H9 (cell line): ENCODE results near the gene HOGA1. TPM values are rescaled to one million over a fixed set of nuclear protein-coding genes. Genes with fewer than 3 reads are reported as not detected.

Experiments
- DNase-seq: peaks from one replicate; pipeline ENCODE4 v3.0.0-alpha.2; 2017
- H2AFZ ChIP-seq: one replicate; pipeline ENCODE4 v1.6.1; 2013; ENCODE audit warnings: mild to moderate bottlenecking, low read length, control low read depth, moderate library complexity
- H2AK5ac ChIP-seq: 2 replicates; pipeline ENCODE4 v1.6.1; 2013; ENCODE audit warnings: low read length, control low read depth, mixed read lengths; ENCODE audit not compliant: insufficient read length
- H2BK120ac ChIP-seq: one replicate; pipeline ENCODE4 v1.6.1; 2013; ENCODE audit warnings: low read depth, mild to moderate bottlenecking, low read length, control low read depth, inconsistent platforms; ENCODE audit not compliant: poor library complexity, severe bottlenecking
- H2BK12ac ChIP-seq: 2 replicates; pipeline ENCODE4 v1.6.1; 2013; ENCODE audit warnings: low read length, control low read depth, mixed read lengths, low read depth; ENCODE audit not compliant: insufficient read length
- H2BK15ac ChIP-seq: 2 replicates; pipeline ENCODE4 v1.6.1; 2013; ENCODE audit warnings: low read depth, low read length, control low read depth
- H2BK20ac ChIP-seq: one replicate; pipeline ENCODE4 v1.6.1; 2013; ENCODE audit warnings: low read depth, mild to moderate bottlenecking, low read length, control low read depth, inconsistent platforms; ENCODE audit not compliant: poor library complexity, severe bottlenecking
- H2BK5ac ChIP-seq: 2 replicates; pipeline ENCODE4 v1.6.1; 2013; ENCODE audit warnings: low read length, control low read depth, mixed read lengths; ENCODE audit not compliant: insufficient read length
- H3K14ac ChIP-seq: 2 replicates; pipeline ENCODE4 v1.6.1; 2013; ENCODE audit warnings: low read length, control low read depth; ENCODE audit not compliant: insufficient read depth
- H3K18ac ChIP-seq: 2 replicates; pipeline ENCODE4 v1.6.1; 2013; ENCODE audit warnings: low read depth, mild to moderate bottlenecking, mixed read lengths, low read length, control low read depth; ENCODE audit not compliant: insufficient read length
- H3K23ac ChIP-seq: 2 replicates; pipeline ENCODE4 v1.6.1; 2013; ENCODE audit warnings: low read length, control low read depth, mixed read lengths, low read depth; ENCODE audit not compliant: insufficient read length
- H3K23me2 ChIP-seq: 2 replicates; pipeline ENCODE4 v1.6.1; 2013; ENCODE audit warnings: low read depth, mild to moderate bottlenecking, mixed read lengths, low read length, control low read depth; ENCODE audit not compliant: insufficient read length, poor library complexity, severe bottlenecking
- H3K27ac ChIP-seq: 2 replicates; pipeline ENCODE4 v1.5.1; 2013; ENCODE audit warnings: low read length, control low read depth, mixed read lengths, low read depth; ENCODE audit not compliant: insufficient read length
- H3K27me3 ChIP-seq: 2 replicates; pipeline ENCODE4 v1.6.1; 2013; ENCODE audit warnings: low read length, control low read depth, inconsistent platforms; ENCODE audit not compliant: insufficient read depth
- H3K4ac ChIP-seq: 2 replicates; pipeline ENCODE4 v1.6.1; 2013; ENCODE audit warnings: low read depth, mild to moderate bottlenecking, control low read depth, inconsistent platforms, low read length, moderate library complexity
- H3K4me1 ChIP-seq: 2 replicates; pipeline ENCODE4 v1.6.1; 2013; ENCODE audit warnings: low read length, control low read depth, inconsistent platforms; ENCODE audit not compliant: insufficient read depth
- H3K4me2 ChIP-seq: 2 replicates; pipeline ENCODE4 v1.6.1; 2013; ENCODE audit warnings: low read length, control low read depth, mixed read lengths; ENCODE audit not compliant: insufficient read length, insufficient read depth
- H3K56ac ChIP-seq: 2 replicates; pipeline ENCODE4 v1.6.1; 2013; ENCODE audit warnings: low read depth, mild to moderate bottlenecking, mixed read lengths, low read length, control low read depth; ENCODE audit not compliant: insufficient read length
- H3K79me1 ChIP-seq: 2 replicates; pipeline ENCODE4 v1.6.1; 2013; ENCODE audit warnings: low read depth, mild to moderate bottlenecking, moderate library complexity, low read length, control low read depth, inconsistent platforms; ENCODE audit not compliant: insufficient read depth, poor library complexity, severe bottlenecking
- H3K79me2 ChIP-seq: 2 replicates; pipeline ENCODE4 v1.6.1; 2013; ENCODE audit warnings: low read length, control low read depth, inconsistent platforms; ENCODE audit not compliant: insufficient read depth
- H3K9ac ChIP-seq: 2 replicates; pipeline ENCODE4 v1.6.1; 2013; ENCODE audit warnings: low read length, control low read depth, mixed read lengths; ENCODE audit not compliant: insufficient read length; ENCODE audit errors: extremely low read depth
- H3K9me3 ChIP-seq: one replicate; pipeline ENCODE4 v1.6.1; 2013; ENCODE audit warnings: low read depth, low read length, inconsistent platforms; ENCODE audit not compliant: control insufficient read depth
- H3T11ph ChIP-seq: one replicate; pipeline ENCODE4 v1.6.1; 2013; ENCODE audit warnings: mild to moderate bottlenecking, low read length, control low read depth, inconsistent platforms
- H4K20me1 ChIP-seq: one replicate; pipeline ENCODE4 v1.6.1; 2013; ENCODE audit not compliant: control insufficient read depth, insufficient read length, insufficient read depth
- H4K5ac ChIP-seq: 2 replicates; pipeline ENCODE4 v1.6.1; 2013; ENCODE audit warnings: low read depth, mild to moderate bottlenecking, mixed read lengths, low read length, control low read depth; ENCODE audit not compliant: insufficient read length
- H4K8ac ChIP-seq: replicated peaks from 2 replicates; pipeline ENCODE4 v1.6.1; 2013; ENCODE audit warnings: low read length, control low read depth, mixed read lengths, low read depth; ENCODE audit not compliant: insufficient read length
- H4K91ac ChIP-seq: 2 replicates; pipeline ENCODE4 v1.6.1; 2013; ENCODE audit warnings: low read depth, mild to moderate bottlenecking, moderate library complexity, mixed read lengths, low read length, control low read depth; ENCODE audit not compliant: insufficient read length
- H3K27ac Mint-ChIP-seq, 3 experiments: 2 replicates in 2 of 3; 3 replicates in 1 of 3; pipeline ENCODE4 v1.8.0; 2020 to 2021; ENCODE audit warnings: mixed read lengths in 3 of 3, mild to moderate bottlenecking in 1 of 3, moderate library complexity in 1 of 3
- H3K27me3 Mint-ChIP-seq: 2 replicates; pipeline ENCODE4 v1.8.0; 2021; ENCODE audit warnings: low read depth, mild to moderate bottlenecking, moderate library complexity, mixed read lengths
- H3K36me3 Mint-ChIP-seq, 3 experiments: 2 replicates in 2 of 3; 3 replicates in 1 of 3; pipeline ENCODE4 v1.8.0; 2020 to 2021; ENCODE audit warnings: low read depth in 3 of 3, mixed read lengths in 3 of 3; ENCODE audit not compliant: insufficient read depth in 1 of 3
- H3K4me1 Mint-ChIP-seq, 2 experiments: 2 replicates each; pipeline ENCODE4 v1.8.0; 2020; ENCODE audit warnings: mixed read lengths in 2 of 2
- H3K4me3 Mint-ChIP-seq, 2 experiments: 2 replicates in 1 of 2; 3 replicates in 1 of 2; pipeline ENCODE4 v1.8.0; 2020 to 2021; ENCODE audit warnings: mild to moderate bottlenecking in 2 of 2, mixed read lengths in 2 of 2, moderate library complexity in 1 of 2
- H3K9me3 Mint-ChIP-seq, 2 experiments: 2 replicates in 1 of 2; 3 replicates in 1 of 2; pipeline ENCODE4 v1.8.0; 2020; ENCODE audit warnings: mild to moderate bottlenecking in 2 of 2, mixed read lengths in 2 of 2, moderate library complexity in 1 of 2
- CTCF ChIP-seq: fragments of 200-600 bp; sonication (generic); conservative IDR thresholded peaks from 3 replicates; pipeline ENCODE4 v1.8.0; 2021; ENCODE audit warnings: antibody characterized with exemption, mild to moderate bottlenecking
- WGBS: extraction: QIAGEN DNeasy Blood & Tissue Kit; methylation state at CpG from one replicate; pipeline ENCODE4 v1.1.7; 2013; ENCODE audit warnings: missing lambda C conversion rate, low lambda C conversion rate, mixed read lengths; ENCODE audit not compliant: insufficient read length; ENCODE audit errors: extremely low coverage; 5-methylcytosine and 5-hydroxymethylcytosine counted together
- total RNA-seq: library from RNA; stranded (reverse); gene quantifications from 2 replicates; pipeline ENCODE4 v1.2.1, GENCODE V29; 2021

HOGA1 gene
- total RNA-seq, 1 experiment from 2014 or later, result 0.79 TPM

DNA sequence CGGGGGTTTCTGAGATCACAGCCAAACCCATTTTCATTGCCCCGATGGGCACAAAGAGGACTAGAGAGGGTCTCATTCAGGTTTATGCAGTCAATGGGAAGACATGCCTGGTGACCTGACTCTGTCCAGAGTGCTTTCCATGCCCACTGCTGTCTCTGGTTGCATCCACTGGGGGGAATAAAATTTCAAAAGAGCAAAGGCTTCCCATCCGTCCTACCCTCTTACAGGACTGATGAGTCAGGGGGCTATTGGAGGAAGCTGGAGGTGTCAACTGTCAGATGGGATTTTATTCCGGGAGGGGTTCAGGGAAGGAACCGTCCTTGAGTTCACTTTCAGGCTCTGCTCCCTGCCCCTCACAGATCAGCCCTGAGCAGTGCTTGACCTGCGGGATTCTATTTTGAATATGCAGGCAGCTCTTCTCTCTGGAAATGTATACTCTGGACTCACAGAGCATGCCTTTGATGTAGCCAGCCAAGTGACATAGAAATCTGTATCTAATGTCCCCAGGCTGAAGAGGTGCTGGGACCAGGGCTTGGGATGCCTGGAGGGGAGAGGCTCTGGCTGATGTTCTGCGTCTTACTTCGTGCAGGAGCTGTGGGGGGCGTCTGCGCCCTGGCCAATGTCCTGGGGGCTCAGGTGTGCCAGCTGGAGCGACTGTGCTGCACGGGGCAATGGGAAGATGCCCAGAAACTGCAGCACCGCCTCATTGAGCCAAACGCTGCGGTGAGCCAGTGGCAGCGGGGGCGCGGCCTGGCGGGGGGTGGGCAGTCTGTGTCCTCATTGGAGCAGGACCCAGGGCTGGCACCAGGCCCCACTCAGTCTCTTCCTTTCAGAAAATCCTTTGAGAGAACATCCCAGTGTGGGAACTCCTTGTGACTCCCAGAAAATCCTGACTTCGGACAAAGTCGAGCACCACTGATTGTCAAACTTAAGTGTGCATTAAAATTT lies 17.4 kb downstream of the HOGA1 start:
- Mint-ChIP-seq H3K27me3 (no peaks in the 10 kb centered on the region; the same call in 1 of the 2 replicates), H3K4me3 (no peak overlapping the region), H3K36me3 (no peaks in the 10 kb centered on the region), H3K9me3 (no peaks in the 10 kb centered on the region), H3K27ac (no peak overlapping the region), H3K4me1 (peaks cover 6 to 8% of the 10 kb centered on the region in 2 experiments; a peak in 3 of 4 replicates)
- H3K9ac ChIP-seq, result no peak overlapping the region
- H2AK5ac ChIP-seq, result no peak overlapping the region
- H3K27me3 ChIP-seq, result no peaks in the 10 kb centered on the region
- H2BK20ac ChIP-seq, result no peak overlapping the region
- no peaks in the 10 kb centered on the region for H3K79me1 ChIP-seq
- no peaks in the 10 kb centered on the region for H3K4me1 ChIP-seq
- no peaks in the 10 kb centered on the region for H3K79me2 ChIP-seq
- H3K4ac ChIP-seq, result no peak overlapping the region
- no peaks in the 10 kb centered on the region for H3K9me3 ChIP-seq
- no peak overlapping the region for H3K27ac ChIP-seq
- H3T11ph ChIP-seq, result no peak overlapping the region
- H4K5ac ChIP-seq, result no peak overlapping the region
- TF ChIP-seq CTCF, result no peak
- H2AFZ ChIP-seq, result no peak overlapping the region
- WGBS, result no CpG with 5 or more reads among the region's 21 CpGs
- H2BK12ac ChIP-seq, result no peak overlapping the region
- H2BK120ac ChIP-seq, result no peak overlapping the region
- no peak overlapping the region for H3K4me2 ChIP-seq
- H3K18ac ChIP-seq, result no peak overlapping the region
- H3K23me2 ChIP-seq, result no peaks in the 10 kb centered on the region
- H2BK5ac ChIP-seq, result no peak overlapping the region
- H3K14ac ChIP-seq, result no peak overlapping the region
- no peak overlapping the region for H3K23ac ChIP-seq
- H2BK15ac ChIP-seq, result no peak overlapping the region
- no peaks in the 10 kb centered on the region for H4K20me1 ChIP-seq
- no peak overlapping the region for H4K8ac ChIP-seq
- H4K91ac ChIP-seq, result no peak overlapping the region
- no peak for DNase-seq
- H3K56ac ChIP-seq, result no peak overlapping the region
